HL-60/S4 treated with retinoic acid at 250 ng/mL for 4 days and 3 days (cell line): ENCODE results near the gene ZBTB37.
"Not testable (repeated sequence)": the region's sequence is repeated elsewhere in the genome, so short reads cannot be mapped to it uniquely, and the experiment has no call there.

Experiments
- in situ Hi-C: fragments of 300-500 bp; cut with MboI; formaldehyde crosslinking; loops from 2 replicates; pipeline ENCODE4 v1.7.0; 2022; ENCODE audit warnings: low sequenced_read_pairs

ZBTB37 gene

GRCh38 chr1:173865468-173866164 is 2.6 kb upstream of the ZBTB37 start:
- in situ Hi-C loops = no loop called here

GRCh38 chr1:173866413-173867115 is 1.6 kb upstream of the ZBTB37 start:
- in situ Hi-C loops = no loop called here

GRCh38 chr1:173867141-173867752 is 933 bp upstream of the ZBTB37 start:
- in situ Hi-C loops = no loop called here

GRCh38 chr1:173867753-173868265 is 371 bp upstream of the ZBTB37 start, which contains the start of gene GAS5:
GAS5 (minus strand) TSS chr1:173867989.
- in situ Hi-C loops = no loop called here

- in situ Hi-C loops = no loop called here
These were observed 810 bp downstream of the ZBTB37 start for GRCh38 chr1:173869021-173869359.

- in situ Hi-C loops = no loop called here
These were observed 2.3 kb downstream of the ZBTB37 start for GRCh38 chr1:173870252-173871075.

GRCh38 chr1:173871091-173871490 is 2.9 kb downstream of the ZBTB37 start:
- in situ Hi-C loops = no loop called here

- in situ Hi-C loops = no loop called here
These were observed 3.3 kb downstream of the ZBTB37 start for GRCh38 chr1:173871500-173871899.

GRCh38 chr1:173876732-173877131 is 8.6 kb downstream of the ZBTB37 start:
- in situ Hi-C loops = no loop called here

- in situ Hi-C loops = no loop called here
These were observed 10.1 kb downstream of the ZBTB37 start for GRCh38 chr1:173878251-173878650.

- in situ Hi-C loops = not testable (repeated sequence)
These were observed 12.9 kb downstream of the ZBTB37 start for GRCh38 chr1:173881117-173881516.

GRCh38 chr1:173884701-173885100 is 16.5 kb downstream of the ZBTB37 start:
- in situ Hi-C loops = no loop called here

- in situ Hi-C loops = no loop called here
These were observed 18.8 kb downstream of the ZBTB37 start for GRCh38 chr1:173886746-173887611.

- in situ Hi-C loops = no loop called here
These were observed 19.4 kb downstream of the ZBTB37 start for GRCh38 chr1:173887627-173888026.

GRCh38 chr1:173888749-173889148 is 20.6 kb downstream of the ZBTB37 start:
- in situ Hi-C loops = no loop called here

- in situ Hi-C loops = no loop called here
These were observed 21.7 kb downstream of the ZBTB37 start for GRCh38 chr1:173889885-173890284.

- in situ Hi-C loops = no loop called here
These were observed 25.4 kb downstream of the ZBTB37 start for GRCh38 chr1:173893611-173894010.

GRCh38 chr1:173894189-173894588 is 26.0 kb downstream of the ZBTB37 start:
- in situ Hi-C loops = no loop called here

- in situ Hi-C loops = no loop called here
These were observed 32.2 kb downstream of the ZBTB37 start for GRCh38 chr1:173900427-173900826.

- in situ Hi-C loops = no loop called here
These were observed 32.8 kb downstream of the ZBTB37 start for GRCh38 chr1:173900992-173901391.
